Measurements from ENCODE around the gene HSPA12B. TPM values are rescaled to one million over a fixed set of nuclear protein-coding genes. Genes with fewer than 3 reads are reported as not detected.
"Not testable (repeated sequence)": the region's sequence is repeated elsewhere in the genome, so short reads cannot be mapped to it uniquely, and the experiment has no call there.

HSPA12B gene
- total RNA-seq, 1 donor from 2014 or later = 28.0 TPM

DNA sequence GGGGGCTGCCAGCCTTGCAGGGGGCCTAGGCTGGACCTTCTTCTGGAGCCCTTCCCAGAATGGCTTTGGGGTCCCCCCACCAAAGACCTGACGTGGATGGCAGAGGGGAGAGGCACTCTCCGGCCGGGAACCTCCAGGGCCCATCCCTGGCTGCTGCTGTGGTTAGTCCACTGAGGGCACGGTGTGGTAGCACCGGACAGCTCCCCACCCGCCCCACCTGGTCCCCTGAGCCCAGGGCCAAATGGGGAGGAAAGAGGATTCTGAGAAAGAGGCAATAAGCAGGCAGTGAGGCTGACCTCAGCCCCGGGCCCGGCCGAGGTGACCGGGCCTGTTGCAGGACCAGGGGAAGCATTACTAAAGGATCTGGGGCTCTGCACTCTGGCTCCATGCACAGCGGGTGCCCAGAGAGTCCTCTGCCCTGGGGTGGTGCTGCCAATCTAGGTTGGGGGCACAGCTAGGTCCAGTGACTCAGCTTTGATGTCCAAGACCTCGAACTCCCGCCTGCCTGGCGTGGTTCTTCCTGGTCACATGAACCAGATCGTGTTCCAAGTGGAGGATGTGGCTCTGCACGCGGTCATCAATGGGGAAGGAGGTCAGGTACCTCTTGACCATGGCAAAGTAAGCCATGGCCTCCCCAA is 51.9 kb downstream of the HSPA12B start:
- no peak for DNase-seq (ENCODE audit: low spot score)

DNA sequence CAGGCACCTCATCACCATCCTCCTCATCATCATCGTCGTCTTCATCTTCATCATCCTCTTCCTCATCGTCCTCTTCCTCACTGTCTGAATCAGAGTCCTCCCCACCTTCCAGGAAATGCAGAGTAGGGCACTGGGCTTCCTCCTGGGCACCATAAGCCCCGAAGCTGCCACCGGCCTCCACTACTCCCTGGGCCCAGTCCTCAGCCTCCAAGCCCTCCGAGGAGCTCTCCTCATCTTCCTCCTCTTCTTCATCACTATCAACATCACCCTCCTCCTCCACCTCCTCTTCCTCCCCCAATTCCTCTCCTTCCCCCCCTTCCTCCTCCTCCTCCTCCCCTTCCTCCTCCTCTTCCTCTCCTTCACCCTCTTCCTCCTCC is 52.4 kb downstream of the HSPA12B start:
- DNase-seq (ENCODE audit: low spot score) = no peak

GRCh38 chr20:3785240-3786125 is 53.0 kb downstream of the HSPA12B start:
- no peak for DNase-seq (ENCODE audit: low spot score)

DNA sequence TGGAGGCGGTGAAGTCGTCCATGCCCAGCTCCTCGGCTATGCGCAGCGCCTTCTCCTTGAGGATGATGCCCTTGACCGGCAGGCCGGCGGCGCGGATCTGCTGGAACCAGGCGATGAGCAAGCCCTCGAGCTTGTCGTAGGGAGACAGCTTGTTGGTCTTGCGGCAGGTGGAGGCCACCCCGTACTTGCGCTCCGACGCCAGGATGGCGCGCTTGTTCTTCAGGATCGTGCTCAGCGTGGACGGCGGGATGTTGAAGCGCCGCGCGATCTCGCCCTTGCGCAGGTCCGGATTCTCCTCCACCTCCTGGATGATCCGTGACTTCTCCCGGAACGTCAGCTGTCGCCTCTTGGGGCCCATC is 53.6 kb downstream of the HSPA12B start:
- no peak for DNase-seq (ENCODE audit: low spot score)

GRCh38 chr20:3786665-3787323 is 54.3 kb downstream of the HSPA12B start, which contains the start of gene CENPB:
Gene CENPB (minus strand): TSS chr20:3786740. CDS start chr20:3786483, 257 bp downstream.
- peak; percentile 95 for DNase-seq (ENCODE audit: low spot score)

GRCh38 chr20:3787324-3788014 is 55.0 kb downstream of the HSPA12B start:
- DNase-seq (ENCODE audit: low spot score) = no peak

- DNase-seq (ENCODE audit: low spot score) = no peak
These were observed 56.2 kb downstream of the HSPA12B start for GRCh38 chr20:3788685-3789155.

GRCh38 chr20:3789201-3789600 is 56.7 kb downstream of the HSPA12B start:
- DNase-seq (ENCODE audit: low spot score) = not testable (repeated sequence)

- not testable (repeated sequence) for DNase-seq (ENCODE audit: low spot score)
These were observed 61.7 kb downstream of the HSPA12B start for GRCh38 chr20:3794168-3794567.

GRCh38 chr20:3794701-3795420 is 62.4 kb downstream of the HSPA12B start:
- DNase-seq (ENCODE audit: low spot score) = no peak

DNA sequence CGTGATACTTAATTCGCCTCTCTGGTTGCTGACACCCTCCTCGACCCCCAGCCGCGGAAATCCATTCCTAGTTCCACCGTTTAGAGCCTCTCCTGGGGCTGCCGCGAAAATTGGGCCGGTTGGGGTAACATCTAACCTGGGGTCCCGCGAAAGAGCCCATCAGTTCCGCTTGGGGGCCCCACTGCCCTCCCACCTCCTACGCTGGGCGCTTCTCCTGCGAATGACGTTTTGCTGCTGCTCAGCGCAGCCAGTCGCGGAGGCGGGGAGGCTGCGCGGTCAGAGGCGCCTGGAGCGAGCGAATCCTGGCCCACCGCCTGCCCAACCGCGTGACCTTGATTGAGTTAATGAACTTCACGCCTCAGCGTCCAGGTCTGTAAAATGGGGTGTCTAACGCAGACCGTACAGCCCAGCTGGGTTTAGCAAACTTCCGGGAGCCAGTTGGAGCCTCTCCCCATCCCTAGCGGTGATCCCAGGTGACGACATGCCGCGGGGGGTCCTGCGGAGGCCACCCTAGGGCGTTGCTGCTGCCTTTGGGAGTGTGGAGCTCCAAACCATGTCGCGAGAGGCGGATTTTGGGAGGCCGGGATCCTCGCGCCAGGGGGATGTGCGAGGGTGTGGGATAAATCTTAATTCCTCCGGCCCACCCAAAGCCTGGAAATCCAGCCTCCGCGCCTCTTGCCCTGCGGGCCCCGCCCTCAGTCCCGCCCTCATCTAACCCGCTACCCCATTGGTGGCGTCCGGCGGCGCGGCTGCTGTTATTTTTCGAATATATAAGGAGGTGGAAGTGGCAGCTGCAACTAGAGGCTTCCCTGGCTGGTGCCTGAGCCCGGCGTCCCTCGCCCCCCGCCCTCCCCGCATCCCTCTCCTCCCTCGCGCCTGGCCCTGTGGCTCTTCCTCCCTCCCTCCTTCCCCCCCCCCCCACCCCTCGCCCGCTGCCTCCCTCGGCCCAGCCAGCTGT is 63.3 kb downstream of the HSPA12B start, which contains the start of gene CDC25B:
CDC25B (plus strand) TSS at position 800 of the 958 bp plus-strand sequence. CDS start 222 bp downstream, outside the sequence.
- peak; percentile 97 for DNase-seq (ENCODE audit: low spot score)

GRCh38 chr20:3796477-3797225 is 64.2 kb downstream of the HSPA12B start:
- no peak for DNase-seq (ENCODE audit: low spot score)

DNA sequence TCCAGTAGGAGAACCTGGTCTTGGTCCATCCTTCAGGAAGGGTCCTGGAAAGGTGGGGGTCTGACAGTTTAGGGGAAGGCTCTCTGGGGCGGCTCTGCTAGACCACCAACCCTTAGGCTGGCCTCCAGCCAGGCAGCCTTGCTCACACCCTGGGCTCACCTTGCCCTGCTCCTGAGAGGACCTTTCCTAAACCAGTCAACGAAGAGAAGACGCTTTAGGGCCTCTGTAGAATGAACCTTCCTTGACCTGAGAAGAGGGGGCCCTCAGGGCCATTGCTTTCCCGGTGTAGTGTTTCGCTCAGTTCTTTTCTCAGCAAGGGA is 64.7 kb downstream of the HSPA12B start:
- no peak for DNase-seq (ENCODE audit: low spot score)

GRCh38 chr20:3797592-3798372 is 65.3 kb downstream of the HSPA12B start:
- no peak for DNase-seq (ENCODE audit: low spot score)

GRCh38 chr20:3798373-3798768 is 65.9 kb downstream of the HSPA12B start:
- DNase-seq (ENCODE audit: low spot score) = no peak

- DNase-seq (ENCODE audit: low spot score) = no peak
These were observed 66.4 kb downstream of the HSPA12B start for GRCh38 chr20:3798908-3799248.

- no peak for DNase-seq (ENCODE audit: low spot score)
These were observed 67.9 kb downstream of the HSPA12B start for GRCh38 chr20:3800256-3800877.

DNA sequence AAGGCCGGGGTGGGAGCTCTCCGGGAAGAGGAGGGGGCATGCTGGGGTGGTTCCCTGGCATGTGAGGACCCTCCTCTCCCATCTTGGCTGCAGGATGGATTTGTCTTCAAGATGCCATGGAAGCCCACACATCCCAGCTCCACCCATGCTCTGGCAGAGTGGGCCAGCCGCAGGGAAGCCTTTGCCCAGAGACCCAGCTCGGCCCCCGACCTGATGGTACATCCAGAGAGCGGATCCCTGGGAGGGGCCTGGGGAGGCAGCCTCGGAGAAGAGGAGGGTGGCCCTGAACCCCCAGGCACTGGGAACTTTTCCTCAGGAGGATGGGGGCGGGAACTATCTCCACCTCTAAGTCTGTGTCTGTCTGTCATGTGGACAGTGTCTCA is 68.4 kb downstream of the HSPA12B start:
- DNase-seq (ENCODE audit: low spot score) = no peak
